Measurements from ENCODE around the gene RXRB.

The RXRB gene

DNA sequence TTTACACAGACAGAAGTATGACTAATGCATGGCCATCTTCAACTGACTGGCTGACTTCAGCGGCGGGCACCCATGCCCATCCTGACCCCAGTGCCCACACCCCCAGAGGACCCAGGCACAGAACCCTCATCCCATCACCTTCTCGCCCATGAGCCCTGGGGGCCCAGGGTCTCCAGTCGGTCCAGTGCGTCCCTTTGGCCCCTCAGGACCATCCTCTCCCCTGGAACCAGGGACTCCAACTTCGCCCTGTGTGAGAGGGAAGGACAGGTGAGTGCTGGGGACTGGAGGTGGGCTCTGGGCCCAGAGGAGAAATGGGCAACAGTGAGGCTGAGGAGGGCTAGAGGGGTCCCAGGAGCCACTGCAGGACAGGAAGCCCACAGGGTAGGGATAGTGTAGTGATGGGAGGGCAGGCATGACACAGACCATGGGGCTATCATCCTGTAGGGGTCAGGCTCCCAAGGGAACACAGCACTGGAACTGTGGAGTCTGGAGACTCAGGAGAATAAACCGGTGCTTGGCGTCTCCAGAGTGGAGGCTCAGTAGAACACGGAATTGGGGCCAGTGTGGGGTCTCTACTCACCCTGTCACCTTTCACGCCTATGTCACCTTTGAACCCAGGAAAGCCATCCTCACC, 24.9 kb downstream of the RXRB start:
- TF ChIP-seq, protein P1, sequence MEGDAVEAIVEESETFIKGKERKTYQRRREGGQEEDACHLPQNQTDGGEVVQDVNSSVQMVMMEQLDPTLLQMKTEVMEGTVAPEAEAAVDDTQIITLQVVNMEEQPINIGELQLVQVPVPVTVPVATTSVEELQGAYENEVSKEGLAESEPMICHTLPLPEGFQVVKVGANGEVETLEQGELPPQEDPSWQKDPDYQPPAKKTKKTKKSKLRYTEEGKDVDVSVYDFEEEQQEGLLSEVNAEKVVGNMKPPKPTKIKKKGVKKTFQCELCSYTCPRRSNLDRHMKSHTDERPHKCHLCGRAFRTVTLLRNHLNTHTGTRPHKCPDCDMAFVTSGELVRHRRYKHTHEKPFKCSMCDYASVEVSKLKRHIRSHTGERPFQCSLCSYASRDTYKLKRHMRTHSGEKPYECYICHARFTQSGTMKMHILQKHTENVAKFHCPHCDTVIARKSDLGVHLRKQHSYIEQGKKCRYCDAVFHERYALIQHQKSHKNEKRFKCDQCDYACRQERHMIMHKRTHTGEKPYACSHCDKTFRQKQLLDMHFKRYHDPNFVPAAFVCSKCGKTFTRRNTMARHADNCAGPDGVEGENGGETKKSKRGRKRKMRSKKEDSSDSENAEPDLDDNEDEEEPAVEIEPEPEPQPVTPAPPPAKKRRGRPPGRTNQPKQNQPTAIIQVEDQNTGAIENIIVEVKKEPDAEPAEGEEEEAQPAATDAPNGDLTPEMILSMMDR (IDR thresholded peaks at IDR 0.05), result no peak
- no peaks in the 10 kb centered on the region for H3K36me3 ChIP-seq
- no peak overlapping the region for H3K27ac ChIP-seq
- H3K4me3 ChIP-seq (ENCODE audit: low read depth in 1 of 2, low read length in 1 of 2), result no peak overlapping the region
- H3K27me3 ChIP-seq, result peaks cover 11% of the 10 kb centered on the region
- no peaks in the 10 kb centered on the region for H3K4me1 ChIP-seq (ENCODE audit: control insufficient read depth in 1 of 2, insufficient read depth in 1 of 2, low read depth in 1 of 2, low read length in 1 of 2)
- no peaks in the 10 kb centered on the region for H3K9me3 ChIP-seq

DNA sequence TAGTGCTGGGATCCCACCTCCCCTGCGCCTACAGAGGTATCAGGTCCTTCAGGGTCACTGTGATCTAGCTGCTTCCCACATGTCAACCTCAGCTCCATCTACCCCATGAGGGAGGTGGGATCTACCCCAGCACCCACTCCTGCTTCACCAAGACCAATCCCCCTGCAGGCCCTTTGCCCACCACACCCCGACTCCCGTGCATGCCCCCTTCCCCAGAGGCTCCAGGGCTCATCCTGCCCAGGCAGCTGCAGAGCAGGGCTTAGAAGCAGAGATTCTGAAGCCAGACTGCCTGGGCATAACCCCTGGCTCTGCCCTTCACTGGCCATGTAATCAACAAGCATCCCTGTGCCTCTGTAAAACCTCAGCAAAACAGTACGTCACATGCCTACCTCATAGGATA, 25.7 kb downstream of the RXRB start:
- H3K4me1 ChIP-seq (ENCODE audit: control insufficient read depth in 1 of 2, insufficient read depth in 1 of 2, low read depth in 1 of 2, low read length in 1 of 2), result no peaks in the 10 kb centered on the region
- H3K27me3 ChIP-seq, result peaks cover 11% of the 10 kb centered on the region
- TF ChIP-seq, protein P1 (IDR thresholded peaks at IDR 0.05), result no peak
- H3K4me3 ChIP-seq (ENCODE audit: low read depth in 1 of 2, low read length in 1 of 2), result no peak overlapping the region
- no peak overlapping the region for H3K27ac ChIP-seq
- H3K9me3 ChIP-seq, result no peaks in the 10 kb centered on the region
- H3K36me3 ChIP-seq, result no peaks in the 10 kb centered on the region

DNA sequence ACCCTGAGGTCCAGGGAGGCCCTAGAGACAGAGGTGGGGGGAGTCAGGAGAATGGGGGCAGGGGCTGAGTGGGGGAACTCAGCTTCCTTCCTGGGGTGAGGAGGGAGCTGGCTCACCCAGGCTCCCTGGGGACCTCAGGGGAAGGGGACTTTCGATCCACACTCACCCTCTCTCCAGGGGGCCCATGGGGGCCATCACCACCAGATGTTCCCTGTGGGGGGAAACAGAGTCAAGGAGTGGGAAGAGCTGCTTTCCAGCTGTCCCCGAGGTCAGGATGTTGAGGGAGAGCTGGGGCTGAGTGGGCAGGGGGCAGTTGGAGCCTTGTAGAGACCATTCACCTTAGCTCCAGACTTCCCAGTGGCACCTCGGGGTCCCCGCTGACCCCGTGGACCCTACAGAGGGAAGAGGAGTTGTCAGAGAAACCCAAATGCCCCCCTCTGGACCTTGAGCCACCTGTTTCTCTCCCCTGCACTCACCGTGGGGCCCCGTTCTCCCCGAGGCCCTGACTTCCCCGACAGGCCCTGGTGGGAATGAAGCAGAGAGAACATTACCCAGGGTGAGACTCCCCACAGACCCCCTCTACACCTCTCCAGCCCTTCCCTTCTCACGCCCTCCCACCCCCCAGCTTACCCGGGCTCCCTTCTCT, 26.8 kb downstream of the RXRB start:
- H3K27ac ChIP-seq, result no peak overlapping the region
- TF ChIP-seq, protein P1 (IDR thresholded peaks at IDR 0.05), result no peak
- no peaks in the 10 kb centered on the region for H3K4me1 ChIP-seq (ENCODE audit: control insufficient read depth in 1 of 2, insufficient read depth in 1 of 2, low read depth in 1 of 2, low read length in 1 of 2)
- H3K4me3 ChIP-seq (ENCODE audit: low read depth in 1 of 2, low read length in 1 of 2), result no peak overlapping the region
- no peaks in the 10 kb centered on the region for H3K36me3 ChIP-seq
- no peaks in the 10 kb centered on the region for H3K9me3 ChIP-seq
- H3K27me3 ChIP-seq, result peaks cover 11% of the 10 kb centered on the region

DNA sequence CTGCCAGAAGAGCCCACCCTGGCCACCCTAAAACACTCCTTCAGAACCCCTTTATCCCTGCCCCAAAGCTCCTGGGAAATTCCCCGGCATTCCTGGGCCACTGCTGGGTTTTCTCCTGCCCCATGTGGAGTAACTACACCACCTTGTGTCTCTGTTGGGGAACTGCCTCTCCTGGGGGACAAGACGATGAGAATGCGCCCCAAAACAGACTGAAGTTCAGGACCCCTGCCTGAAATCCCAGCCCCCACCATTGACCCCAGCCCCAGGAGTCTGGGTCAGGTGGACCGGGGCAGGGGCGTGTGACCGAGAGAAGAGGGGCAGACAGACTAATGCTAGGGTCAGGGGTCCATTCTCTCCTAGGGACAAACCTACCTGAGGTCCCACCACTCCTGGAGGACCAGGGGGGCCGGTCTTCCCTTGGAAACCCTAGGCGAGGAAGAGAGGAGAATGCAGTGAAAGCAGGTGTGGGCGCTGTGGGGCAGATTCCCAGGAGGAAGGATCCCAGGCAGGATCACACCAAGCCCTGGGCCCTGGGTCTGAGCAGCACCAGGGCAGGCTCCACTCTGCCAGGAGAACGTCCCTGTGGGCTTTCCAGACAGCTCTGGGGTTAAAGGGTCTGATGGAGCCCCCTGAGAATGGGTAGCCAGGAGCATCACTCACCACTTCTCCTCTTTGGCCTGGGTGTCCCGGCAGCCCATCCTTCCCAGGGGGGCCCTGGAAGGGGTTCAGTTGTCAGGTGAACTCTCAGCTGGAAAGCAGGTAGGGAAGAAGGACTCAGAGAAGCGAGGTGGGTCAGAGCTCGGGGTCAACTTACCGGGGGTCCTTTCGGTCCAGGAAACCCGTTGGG, 27.6 kb downstream of the RXRB start:
- H3K27me3 ChIP-seq, result peaks cover 11% of the 10 kb centered on the region
- H3K4me3 ChIP-seq (ENCODE audit: low read depth in 1 of 2, low read length in 1 of 2), result no peak overlapping the region
- H3K36me3 ChIP-seq, result no peaks in the 10 kb centered on the region
- TF ChIP-seq, protein P1 (IDR thresholded peaks at IDR 0.05), result no peak
- H3K9me3 ChIP-seq, result no peaks in the 10 kb centered on the region
- H3K27ac ChIP-seq, result no peak overlapping the region
- no peaks in the 10 kb centered on the region for H3K4me1 ChIP-seq (ENCODE audit: control insufficient read depth in 1 of 2, insufficient read depth in 1 of 2, low read depth in 1 of 2, low read length in 1 of 2)

DNA sequence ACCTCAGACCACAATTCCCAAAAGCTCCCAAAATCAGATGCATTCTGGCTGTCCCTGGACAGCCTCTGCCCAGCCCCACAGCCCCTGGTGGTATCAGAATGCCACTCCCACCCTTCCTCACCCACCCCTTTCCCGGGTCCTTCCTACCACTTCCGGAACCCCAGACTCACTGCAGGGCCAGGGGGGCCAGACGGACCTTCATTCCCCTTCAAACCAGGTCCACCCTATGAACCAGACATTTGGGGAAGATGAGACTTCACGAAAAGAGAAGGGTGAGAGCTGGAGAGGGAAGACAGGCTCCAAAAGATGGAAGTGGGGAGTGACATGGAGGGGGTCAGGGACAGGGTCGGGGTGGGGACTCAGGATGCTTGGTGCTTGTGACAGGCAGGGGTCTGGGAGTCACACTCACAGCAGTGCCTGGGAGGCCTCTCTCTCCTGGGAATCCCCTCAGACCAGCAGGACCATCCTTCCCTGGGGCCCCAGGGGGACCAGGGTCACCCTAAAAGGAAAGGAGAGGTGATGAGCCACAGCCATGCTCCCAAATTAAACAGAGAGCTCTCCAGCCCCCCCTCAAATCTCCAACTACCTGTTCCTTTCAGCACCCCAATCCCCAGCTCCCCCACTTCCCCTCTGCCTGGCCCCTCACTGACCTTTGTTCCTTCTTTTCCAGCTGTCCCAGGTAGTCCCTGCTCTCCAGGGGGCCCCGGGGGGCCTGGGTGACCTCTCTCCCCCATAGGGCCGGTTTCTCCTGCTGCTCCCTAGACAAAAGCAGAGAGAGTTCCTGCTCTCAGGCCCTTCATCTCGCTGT, 28.4 kb downstream of the RXRB start:
- Histone ChIP-seq H3K27ac (no peak overlapping the region), H3K36me3 (no peaks in the 10 kb centered on the region), H3K4me3 (ENCODE audit: low read depth in 1 of 2, low read length in 1 of 2) (no peak overlapping the region), H3K27me3 (peaks cover 11% of the 10 kb centered on the region), H3K9me3 (no peaks in the 10 kb centered on the region), H3K4me1 (ENCODE audit: control insufficient read depth in 1 of 2, insufficient read depth in 1 of 2, low read depth in 1 of 2, low read length in 1 of 2) (no peaks in the 10 kb centered on the region)
- TF ChIP-seq, protein P1 (IDR thresholded peaks at IDR 0.05), result no peak

Data from neutrophil (primary cell).